Keratinocyte (primary cell): ENCODE results near the gene OBSCN. TPM values are rescaled to one million over a fixed set of nuclear protein-coding genes. Genes with fewer than 3 reads are reported as not detected.

Experiments used
- DNase-seq: peaks from one replicate; pipeline ENCODE4 v3.0.0-alpha.2; 2011; ENCODE audit warnings: low read depth, missing footprints, low spot score
- FAIRE-seq: peaks from 2 replicates; lab custom pipeline; 2011; peaks lifted over from hg19 to GRCh38; lab: Jason Lieb, UNC
- H2AFZ ChIP-seq: 2 replicates; pipeline ENCODE4 v1.6.0; 2012; ENCODE audit warnings: low read length, control low read depth, inconsistent platforms; ENCODE audit not compliant: control insufficient read depth
- H3K27ac ChIP-seq: 2 replicates; pipeline ENCODE4 v1.5.1; 2011; ENCODE audit warnings: low read length; ENCODE audit not compliant: control insufficient read depth, insufficient read depth
- H3K27me3 ChIP-seq: 3 replicates; pipeline ENCODE4 v1.6.0; 2011; ENCODE audit warnings: low read length; ENCODE audit not compliant: control insufficient read depth, insufficient read depth; ENCODE audit errors: extremely low read depth
- H3K36me3 ChIP-seq, 2 experiments: 2 replicates in 1 of 2; 3 replicates in 1 of 2; pipeline ENCODE4 v1.5.1; 2011; ENCODE audit warnings: low read length in 2 of 2, mild to moderate bottlenecking in 1 of 2; ENCODE audit not compliant: control insufficient read depth in 2 of 2, insufficient read depth in 2 of 2; ENCODE audit errors: extremely low read depth in 1 of 2
- H3K4me1 ChIP-seq: 3 replicates; pipeline ENCODE4 v1.5.1; 2011; ENCODE audit warnings: low read length; ENCODE audit not compliant: control insufficient read depth, insufficient read depth; ENCODE audit errors: extremely low read depth
- H3K4me2 ChIP-seq: 3 replicates; pipeline ENCODE4 v1.6.0; 2011; ENCODE audit warnings: low read depth, low read length; ENCODE audit not compliant: control insufficient read depth, insufficient read depth; ENCODE audit errors: extremely low read depth
- H3K4me3 ChIP-seq, 3 experiments: fragments of 200-600 bp in 1 of 3; sonication (generic) in 1 of 3; 2 replicates in 2 of 3; 3 replicates in 1 of 3; pipeline ENCODE4 v1.5.1; 2011 to 2016; ENCODE audit warnings: low read length in 3 of 3, mild to moderate bottlenecking in 3 of 3, control low read depth in 2 of 3, inconsistent platforms in 1 of 3, low read depth in 1 of 3, mixed read lengths in 1 of 3, mixed run types in 1 of 3, moderate library complexity in 1 of 3; ENCODE audit not compliant: control insufficient read depth in 2 of 3, insufficient read depth in 2 of 3; ENCODE audit errors: extremely low read depth in 1 of 3
- H3K79me2 ChIP-seq: 2 replicates; pipeline ENCODE4 v1.6.0; 2012; ENCODE audit warnings: low read length; ENCODE audit not compliant: control insufficient read depth, insufficient read depth
- H3K9ac ChIP-seq: 3 replicates; pipeline ENCODE4 v1.6.0; 2011; ENCODE audit warnings: low read length; ENCODE audit not compliant: control insufficient read depth, insufficient read depth; ENCODE audit errors: extremely low read depth
- H3K9me1 ChIP-seq: 3 replicates; pipeline ENCODE4 v1.6.0; 2011; ENCODE audit warnings: low read length; ENCODE audit not compliant: control insufficient read depth, insufficient read depth; ENCODE audit errors: extremely low read depth
- H3K9me3 ChIP-seq: 2 replicates; pipeline ENCODE4 v1.5.1; 2012; ENCODE audit warnings: low read depth, low read length; ENCODE audit not compliant: control insufficient read depth
- H4K20me1 ChIP-seq: 3 replicates; pipeline ENCODE4 v1.6.0; 2011; ENCODE audit warnings: low read length; ENCODE audit not compliant: control insufficient read depth, insufficient read depth; ENCODE audit errors: extremely low read depth
- EZH2 ChIP-seq: IDR thresholded peaks from one replicate; pipeline ENCODE4 v1.6.1; 2012; ENCODE audit warnings: inconsistent platforms, mild to moderate bottlenecking, low read length, moderate library complexity
- dilution Hi-C: fragments of 300-500 bp; cut with MboI; formaldehyde crosslinking; loops from one replicate; pipeline ENCODE4 v1.7.0; 2020; ENCODE audit warnings: low sequenced_read_pairs; ENCODE audit not compliant: extremely low pct_ligation_motif_present
- polyA plus RNA-seq, 5 experiments: library from polyadenylated mRNA; depleted of rRNA in 3 of 5; stranded (reverse) in 3 of 5; stranded (forward) in 1 of 5; unstranded in 1 of 5; fragments of >200 nt; gene quantifications; 1 replicate in 1 of 5; 2 replicates in 3 of 5; 3 replicates in 1 of 5; pipeline versions ENCODE4 v1.2.1 to v1.2.3, GENCODE V29; 2011 to 2012; ENCODE audit warnings: missing spikeins in 2 of 5, low read depth in 1 of 5, low replicate concordance in 1 of 5
- TF ChIP-seq, protein P1 (sequence below), 3 experiments: IDR thresholded peaks in 1 of 3; conservative IDR thresholded peaks in 1 of 3; optimal IDR thresholded peaks in 1 of 3; 2 replicates in 2 of 3; 3 replicates in 1 of 3; pipeline versions ENCODE3 to v1.5.1; 2011; ENCODE audit warnings: low read length in 3 of 3, mild to moderate bottlenecking in 3 of 3, moderate library complexity in 2 of 3, control low read depth in 1 of 3, inconsistent platforms in 1 of 3; ENCODE audit not compliant: insufficient read depth in 2 of 3; ENCODE audit errors: extremely low read depth in 1 of 3

The OBSCN gene
- polyA plus RNA-seq, 1 donor (not counting 4 experiments of a cell fraction or from before 2014, with no cell fraction given): 1.8 TPM

- Histone ChIP-seq H2AFZ (no peak overlapping the region), H4K20me1 (no peaks in the 10 kb centered on the region), H3K27ac (no peak overlapping the region), H3K4me3 (no peak overlapping the region), H3K27me3 (no peaks in the 10 kb centered on the region), H3K9me1 (no peaks in the 10 kb centered on the region), H3K4me1 (no peaks in the 10 kb centered on the region), H3K9me3 (no peaks in the 10 kb centered on the region), H3K9ac (no peak overlapping the region), H3K79me2 (no peaks in the 10 kb centered on the region), H3K4me2 (no peak overlapping the region), H3K36me3 (no peaks in the 10 kb centered on the region)
- FAIRE-seq (no peak), DNase-seq (no peak)
- TF ChIP-seq, protein P1, sequence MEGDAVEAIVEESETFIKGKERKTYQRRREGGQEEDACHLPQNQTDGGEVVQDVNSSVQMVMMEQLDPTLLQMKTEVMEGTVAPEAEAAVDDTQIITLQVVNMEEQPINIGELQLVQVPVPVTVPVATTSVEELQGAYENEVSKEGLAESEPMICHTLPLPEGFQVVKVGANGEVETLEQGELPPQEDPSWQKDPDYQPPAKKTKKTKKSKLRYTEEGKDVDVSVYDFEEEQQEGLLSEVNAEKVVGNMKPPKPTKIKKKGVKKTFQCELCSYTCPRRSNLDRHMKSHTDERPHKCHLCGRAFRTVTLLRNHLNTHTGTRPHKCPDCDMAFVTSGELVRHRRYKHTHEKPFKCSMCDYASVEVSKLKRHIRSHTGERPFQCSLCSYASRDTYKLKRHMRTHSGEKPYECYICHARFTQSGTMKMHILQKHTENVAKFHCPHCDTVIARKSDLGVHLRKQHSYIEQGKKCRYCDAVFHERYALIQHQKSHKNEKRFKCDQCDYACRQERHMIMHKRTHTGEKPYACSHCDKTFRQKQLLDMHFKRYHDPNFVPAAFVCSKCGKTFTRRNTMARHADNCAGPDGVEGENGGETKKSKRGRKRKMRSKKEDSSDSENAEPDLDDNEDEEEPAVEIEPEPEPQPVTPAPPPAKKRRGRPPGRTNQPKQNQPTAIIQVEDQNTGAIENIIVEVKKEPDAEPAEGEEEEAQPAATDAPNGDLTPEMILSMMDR (optimal IDR thresholded peaks at IDR 0.05 in 1 of 3, IDR thresholded peaks at IDR 0.05 in 1 of 3, conservative IDR thresholded peaks at IDR 0.05 in 1 of 3; ENCODE audit: extremely low read depth in 1 of 3, insufficient read depth in 2 of 3, low read length in 3 of 3): no peak
- TF ChIP-seq EZH2: no peak
- dilution Hi-C loops: no loop called here
Observed at GRCh38 chr1:228190778-228191177, 17.1 kb upstream of the OBSCN start.

DNA sequence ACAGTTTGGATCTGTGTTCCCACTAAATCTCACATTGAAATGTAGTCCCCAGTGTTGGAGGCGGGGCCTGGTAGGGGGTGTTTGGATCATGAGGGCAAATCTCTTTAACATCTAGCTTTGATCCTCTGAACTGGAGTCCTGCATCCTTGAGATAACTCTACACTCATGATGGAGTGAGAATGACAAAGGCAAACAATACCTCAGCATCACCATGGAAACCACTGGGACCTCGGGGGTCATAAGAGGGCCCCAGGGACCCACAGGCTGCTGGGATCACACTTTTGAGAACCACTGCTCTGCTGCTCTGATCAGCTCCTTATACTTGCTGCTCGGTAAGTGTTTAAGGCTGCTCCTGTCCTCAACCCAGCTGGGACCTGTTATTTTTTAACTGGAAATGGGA is 13.4 kb upstream of the OBSCN start:
- Histone ChIP-seq H3K4me1 (no peaks in the 10 kb centered on the region), H3K36me3 (no peaks in the 10 kb centered on the region), H3K27ac (no peak overlapping the region), H3K27me3 (no peaks in the 10 kb centered on the region), H3K4me3 (no peak overlapping the region), H3K9me1 (no peaks in the 10 kb centered on the region), H3K9me3 (no peaks in the 10 kb centered on the region), H2AFZ (no peak overlapping the region), H3K9ac (no peak overlapping the region), H4K20me1 (no peaks in the 10 kb centered on the region), H3K4me2 (no peak overlapping the region), H3K79me2 (no peaks in the 10 kb centered on the region)
- no peak for FAIRE-seq
- no peak for TF ChIP-seq EZH2
- TF ChIP-seq, protein P1 (optimal IDR thresholded peaks at IDR 0.05 in 1 of 3, IDR thresholded peaks at IDR 0.05 in 1 of 3, conservative IDR thresholded peaks at IDR 0.05 in 1 of 3; ENCODE audit: extremely low read depth in 1 of 3, insufficient read depth in 2 of 3, low read length in 3 of 3): no peak
- no peak for DNase-seq
- dilution Hi-C loops: no loop called here
